Transverse colon (tissue), 3 donors: ENCODE results near the gene ZNF761.

Experiments
- EP300 ChIP-seq: sonication (generic); formaldehyde crosslinking; IDR thresholded peaks from one replicate; pipeline ENCODE4 v1.6.1; 2017; ENCODE audit warnings: antibody characterized with exemption, low read depth
- POLR2A ChIP-seq: fragments of 450-650 bp; IDR thresholded peaks from one replicate; pipeline ENCODE4 v1.6.1; 2016; ENCODE audit warnings: antibody characterized with exemption, mild to moderate bottlenecking, moderate library complexity
- TF ChIP-seq, protein P1 (sequence below), 5 experiments: fragments of 200-600 bp in 3 of 5; fragments of 450-650 bp in 2 of 5; sonication (generic) in 3 of 5; IDR thresholded peaks; 1 replicate in 2 of 5; 2 replicates in 3 of 5; pipeline ENCODE4 v1.5.1; 2016 to 2017; ENCODE audit warnings: antibody characterized with exemption in 5 of 5, inconsistent platforms in 3 of 5, mild to moderate bottlenecking in 2 of 5, moderate library complexity in 1 of 5

DNA sequence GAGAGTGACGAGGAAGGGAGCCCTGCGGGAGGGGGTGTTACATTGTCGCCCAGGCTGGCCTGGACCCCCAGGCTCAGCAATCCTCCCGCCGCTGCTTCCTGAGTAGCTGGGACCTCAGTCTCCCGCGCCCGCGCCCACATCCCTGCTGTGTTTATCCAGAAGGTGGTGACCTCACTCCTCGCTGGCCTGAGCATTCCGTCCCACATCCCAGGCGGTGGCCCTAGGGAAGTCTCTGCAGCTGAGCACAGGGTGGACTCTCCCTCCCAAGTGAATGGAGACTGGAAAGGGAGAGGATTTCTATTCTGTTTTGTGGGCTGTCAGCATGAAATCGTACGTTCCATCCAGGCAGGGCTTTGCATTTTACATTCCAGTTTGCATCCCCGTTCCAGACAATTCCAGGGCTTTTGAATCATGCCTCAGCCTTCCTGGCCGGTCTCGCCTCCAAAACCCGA is 37.2 kb upstream of the ZNF761 start:
- TF ChIP-seq, protein P1, sequence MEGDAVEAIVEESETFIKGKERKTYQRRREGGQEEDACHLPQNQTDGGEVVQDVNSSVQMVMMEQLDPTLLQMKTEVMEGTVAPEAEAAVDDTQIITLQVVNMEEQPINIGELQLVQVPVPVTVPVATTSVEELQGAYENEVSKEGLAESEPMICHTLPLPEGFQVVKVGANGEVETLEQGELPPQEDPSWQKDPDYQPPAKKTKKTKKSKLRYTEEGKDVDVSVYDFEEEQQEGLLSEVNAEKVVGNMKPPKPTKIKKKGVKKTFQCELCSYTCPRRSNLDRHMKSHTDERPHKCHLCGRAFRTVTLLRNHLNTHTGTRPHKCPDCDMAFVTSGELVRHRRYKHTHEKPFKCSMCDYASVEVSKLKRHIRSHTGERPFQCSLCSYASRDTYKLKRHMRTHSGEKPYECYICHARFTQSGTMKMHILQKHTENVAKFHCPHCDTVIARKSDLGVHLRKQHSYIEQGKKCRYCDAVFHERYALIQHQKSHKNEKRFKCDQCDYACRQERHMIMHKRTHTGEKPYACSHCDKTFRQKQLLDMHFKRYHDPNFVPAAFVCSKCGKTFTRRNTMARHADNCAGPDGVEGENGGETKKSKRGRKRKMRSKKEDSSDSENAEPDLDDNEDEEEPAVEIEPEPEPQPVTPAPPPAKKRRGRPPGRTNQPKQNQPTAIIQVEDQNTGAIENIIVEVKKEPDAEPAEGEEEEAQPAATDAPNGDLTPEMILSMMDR (IDR thresholded peaks at IDR 0.05) = no peak
- TF ChIP-seq EP300 = no peak
- TF ChIP-seq POLR2A = no peak
